VCaP (cell line): ENCODE measurements around the gene SDR39U1.
"Not testable (repeated sequence)": the region's sequence is repeated elsewhere in the genome, so short reads cannot be mapped to it uniquely, and the experiment has no call there.

ENCODE experiments used
- H3K27ac ChIP-seq: fragments of 450-650 bp; 2 replicates; pipeline ENCODE4 v1.5.1; 2017
- TF ChIP-seq, protein P1 (sequence below): fragments of 450-650 bp; conservative IDR thresholded peaks from 2 replicates; pipeline ENCODE4 v1.5.1; 2017; ENCODE audit warnings: mild to moderate bottlenecking, moderate library complexity

The SDR39U1 gene

DNA sequence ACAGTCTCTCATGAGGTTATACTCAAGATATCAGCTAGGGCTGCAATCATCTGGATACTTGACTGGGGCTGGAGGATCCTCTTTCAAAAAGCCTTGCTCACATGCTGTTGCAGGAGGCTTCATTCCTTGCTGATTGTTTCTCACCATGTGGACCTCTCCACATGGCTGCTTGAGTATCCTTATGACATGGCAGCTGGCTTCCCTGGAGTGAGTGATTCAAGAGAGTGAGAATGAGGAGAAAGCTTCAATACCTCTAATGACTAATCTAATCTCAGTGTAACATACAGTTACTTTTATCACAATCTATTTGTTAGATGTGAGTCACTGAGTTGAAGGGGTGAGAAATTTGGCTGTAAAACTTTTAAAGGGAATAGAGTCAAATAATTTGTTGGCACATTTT lies 14.4 kb upstream of the SDR39U1 start:
- H3K27ac ChIP-seq = no peak overlapping the region
- TF ChIP-seq, protein P1, sequence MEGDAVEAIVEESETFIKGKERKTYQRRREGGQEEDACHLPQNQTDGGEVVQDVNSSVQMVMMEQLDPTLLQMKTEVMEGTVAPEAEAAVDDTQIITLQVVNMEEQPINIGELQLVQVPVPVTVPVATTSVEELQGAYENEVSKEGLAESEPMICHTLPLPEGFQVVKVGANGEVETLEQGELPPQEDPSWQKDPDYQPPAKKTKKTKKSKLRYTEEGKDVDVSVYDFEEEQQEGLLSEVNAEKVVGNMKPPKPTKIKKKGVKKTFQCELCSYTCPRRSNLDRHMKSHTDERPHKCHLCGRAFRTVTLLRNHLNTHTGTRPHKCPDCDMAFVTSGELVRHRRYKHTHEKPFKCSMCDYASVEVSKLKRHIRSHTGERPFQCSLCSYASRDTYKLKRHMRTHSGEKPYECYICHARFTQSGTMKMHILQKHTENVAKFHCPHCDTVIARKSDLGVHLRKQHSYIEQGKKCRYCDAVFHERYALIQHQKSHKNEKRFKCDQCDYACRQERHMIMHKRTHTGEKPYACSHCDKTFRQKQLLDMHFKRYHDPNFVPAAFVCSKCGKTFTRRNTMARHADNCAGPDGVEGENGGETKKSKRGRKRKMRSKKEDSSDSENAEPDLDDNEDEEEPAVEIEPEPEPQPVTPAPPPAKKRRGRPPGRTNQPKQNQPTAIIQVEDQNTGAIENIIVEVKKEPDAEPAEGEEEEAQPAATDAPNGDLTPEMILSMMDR = no peak

DNA sequence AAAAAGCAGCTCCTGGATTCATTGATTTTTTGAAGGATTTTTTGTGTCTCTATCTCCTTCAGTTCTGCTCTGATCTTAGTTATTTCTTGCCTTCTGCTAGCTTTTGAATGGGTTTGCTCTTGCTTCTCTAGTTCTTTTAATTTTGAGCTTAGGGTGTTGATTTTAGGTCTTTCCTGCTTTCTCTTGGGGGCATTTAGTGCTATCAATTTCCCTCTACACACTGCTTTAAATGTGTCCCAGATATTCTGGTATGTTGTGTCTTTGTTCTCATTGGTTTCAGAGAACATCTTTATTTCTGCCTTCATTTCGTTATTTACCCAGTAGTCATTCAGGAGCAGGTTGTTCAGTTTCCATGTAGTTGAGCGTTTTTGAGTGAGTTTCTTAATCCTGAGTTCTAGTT lies 8.3 kb upstream of the SDR39U1 start:
- not testable (repeated sequence) for H3K27ac ChIP-seq

DNA sequence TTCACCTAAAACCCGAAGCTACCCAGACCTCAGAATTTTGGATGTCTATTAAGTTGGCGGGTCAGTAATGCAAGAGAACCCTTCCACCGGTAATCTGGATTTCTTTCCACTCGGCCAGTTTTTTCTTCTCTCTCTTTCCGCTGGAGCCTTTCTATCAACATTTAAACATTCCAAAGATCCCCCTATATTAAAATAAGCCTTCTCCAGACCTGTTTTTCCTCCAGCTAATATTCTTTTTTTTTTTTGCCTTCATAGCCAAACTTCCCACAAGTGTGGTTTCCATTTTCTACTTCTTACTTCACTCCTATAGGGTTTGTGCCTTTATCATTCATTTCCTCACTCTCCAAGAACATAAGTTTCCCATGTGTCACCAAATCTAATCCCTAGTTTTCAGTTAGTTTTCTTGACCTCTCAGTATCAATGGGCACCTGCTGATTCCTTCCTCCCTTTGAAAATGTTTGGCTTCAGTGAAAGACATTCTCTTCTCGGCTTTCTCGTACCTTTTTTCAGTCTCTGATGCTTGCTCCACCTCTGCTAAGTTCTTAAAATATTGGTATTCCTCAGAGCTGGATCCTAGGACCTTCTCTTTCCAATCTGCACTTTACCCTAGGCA lies 583 bp upstream of the SDR39U1 start:
- H3K27ac ChIP-seq = peak overlapping the region; percentile 96
- TF ChIP-seq, protein P1 = no peak

DNA sequence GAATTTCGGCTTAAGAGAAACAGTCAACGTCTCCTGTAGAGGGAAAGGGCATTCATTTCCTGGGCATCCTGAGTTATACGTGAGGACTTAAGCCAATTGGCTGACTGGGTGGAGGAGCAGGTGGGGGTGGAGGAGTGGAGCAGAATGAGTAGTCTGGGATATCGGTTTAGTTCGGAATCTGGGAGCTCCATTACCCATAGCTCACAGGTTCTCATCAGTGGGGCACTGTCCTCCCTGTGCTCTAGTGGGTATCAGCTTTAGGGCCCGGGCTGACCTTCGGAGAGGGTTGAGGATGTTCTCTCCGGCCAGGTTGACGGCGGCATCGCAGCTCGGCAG lies 704 bp downstream of the SDR39U1 start:
- H3K27ac ChIP-seq = peak overlapping the region; percentile 96
- TF ChIP-seq, protein P1 = no peak

DNA sequence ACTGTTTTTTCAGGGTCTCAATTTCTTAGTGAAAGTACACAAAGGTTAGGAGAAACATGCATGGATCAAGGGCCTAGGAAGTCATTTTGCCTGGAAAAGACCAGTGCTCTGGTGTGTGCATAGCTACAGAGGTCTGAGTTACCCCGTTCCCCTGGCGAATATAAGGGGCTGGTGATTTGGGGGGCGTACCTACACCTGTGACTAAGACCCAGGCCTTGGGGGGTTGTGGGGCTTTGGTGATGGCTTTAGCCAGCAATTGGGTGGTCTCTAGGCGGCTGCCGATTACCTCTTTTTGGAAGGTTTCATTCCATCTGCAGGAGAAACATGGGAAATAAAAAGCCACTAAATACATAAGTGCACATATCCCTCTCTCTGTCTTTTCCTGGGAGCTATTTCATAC lies 1.1 kb downstream of the SDR39U1 start:
- TF ChIP-seq, protein P1 = no peak
- peak overlapping the region; percentile 96 for H3K27ac ChIP-seq

DNA sequence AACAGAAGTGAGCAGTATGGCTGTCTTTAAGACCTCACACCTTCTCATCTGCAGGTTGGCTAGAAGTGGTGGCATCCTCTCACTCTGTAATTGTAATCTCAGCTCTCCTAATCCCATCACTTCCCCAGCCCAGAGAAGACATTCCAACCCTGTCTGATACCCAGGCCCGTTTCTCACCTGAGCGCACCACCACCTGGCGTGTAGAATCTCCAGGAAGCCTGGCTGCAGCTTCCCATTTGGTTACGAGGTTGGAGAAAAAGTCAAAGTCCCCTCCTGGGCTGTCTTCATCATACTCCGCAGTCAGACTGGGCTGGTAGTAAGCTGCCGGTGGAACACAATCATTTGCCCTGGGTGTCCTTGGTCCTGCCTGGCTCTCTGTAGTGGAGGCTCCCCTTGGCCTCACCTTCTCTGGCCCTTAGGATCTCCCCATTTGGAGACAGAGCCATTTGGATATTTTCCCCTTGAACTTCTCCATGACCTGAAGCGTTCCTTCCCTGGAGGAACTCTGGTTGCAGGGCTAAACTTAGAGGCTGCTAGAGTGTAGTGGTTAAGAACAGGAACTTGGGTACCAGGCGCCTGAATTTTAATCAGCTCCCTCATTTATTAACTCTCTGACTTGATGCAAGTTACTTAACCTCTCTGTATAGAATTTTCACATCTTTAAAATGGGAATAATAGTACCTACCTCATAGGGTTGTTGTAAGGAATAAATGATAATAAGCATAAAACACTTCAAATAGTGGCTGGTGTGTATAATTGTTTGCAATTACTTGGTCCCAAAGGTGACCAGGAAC lies 1.8 kb downstream of the SDR39U1 start:
- TF ChIP-seq, protein P1 = no peak

DNA sequence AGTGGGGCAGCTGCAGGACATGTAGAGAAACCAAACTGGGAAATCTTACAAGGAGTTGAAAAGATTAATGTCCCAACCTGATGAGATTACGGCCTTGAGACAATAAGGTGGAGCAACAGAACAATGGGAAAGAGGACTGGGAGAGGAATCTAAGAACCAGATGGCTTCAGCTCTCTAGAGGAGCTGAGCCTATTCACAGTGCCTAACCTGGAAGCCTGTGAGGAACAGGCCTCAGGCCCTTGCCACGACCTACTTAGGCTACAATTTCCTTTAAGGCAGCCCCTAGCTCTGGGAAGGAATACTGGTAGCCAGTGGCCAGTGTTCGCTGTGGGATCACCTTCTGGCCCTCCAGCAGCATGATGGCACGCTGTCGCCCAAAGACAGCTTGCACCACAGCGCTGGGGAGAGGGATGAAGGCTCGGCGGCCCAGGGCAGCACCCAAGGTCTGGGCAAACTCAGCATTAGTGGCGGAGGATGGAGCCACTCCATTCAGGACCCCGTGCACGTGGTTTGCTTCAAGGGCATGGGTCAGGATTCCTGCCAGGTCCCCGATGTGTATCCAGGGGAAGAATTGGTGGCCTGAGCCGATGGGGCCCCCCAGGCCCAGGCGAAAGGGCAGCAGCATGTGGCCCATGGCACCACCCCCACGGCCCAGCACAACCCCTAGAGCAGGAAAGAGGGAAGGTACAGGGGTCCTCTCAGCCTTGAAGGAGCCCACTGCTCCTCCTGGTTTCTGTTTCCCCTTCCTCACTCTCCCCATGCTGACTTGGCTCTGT lies 2.6 kb downstream of the SDR39U1 start:
- TF ChIP-seq, protein P1 = no peak
- H3K27ac ChIP-seq = no peak overlapping the region

More for the DNA sequence above, 1.8 kb downstream of the SDR39U1 start:
- peak overlapping the region; percentile 96 for H3K27ac ChIP-seq
